IPS-15b (cell line): ENCODE results near the gene SATB2.

Experiments used
- H3K27me3 ChIP-seq: one replicate; pipeline ENCODE4 v1.6.1; 2013; ENCODE audit warnings: low read length; ENCODE audit not compliant: control insufficient read depth, insufficient read depth
- H3K36me3 ChIP-seq: one replicate; pipeline ENCODE4 v1.6.1; 2013; ENCODE audit warnings: low read length; ENCODE audit not compliant: control insufficient read depth, insufficient read depth
- H3K4me1 ChIP-seq: one replicate; pipeline ENCODE4 v1.6.1; 2013; ENCODE audit warnings: mild to moderate bottlenecking, low read length; ENCODE audit not compliant: control insufficient read depth, insufficient read depth
- H3K4me3 ChIP-seq: one replicate; pipeline ENCODE4 v1.5.1; 2013; ENCODE audit warnings: low read depth, low read length
- H3K9ac ChIP-seq: one replicate; pipeline ENCODE4 v1.6.1; 2013; ENCODE audit warnings: low read depth, mild to moderate bottlenecking, low read length
- H3K9me3 ChIP-seq: one replicate; pipeline ENCODE4 v1.6.1; 2013; ENCODE audit warnings: mild to moderate bottlenecking, low read length; ENCODE audit not compliant: control insufficient read depth, insufficient read depth

SATB2 gene

DNA sequence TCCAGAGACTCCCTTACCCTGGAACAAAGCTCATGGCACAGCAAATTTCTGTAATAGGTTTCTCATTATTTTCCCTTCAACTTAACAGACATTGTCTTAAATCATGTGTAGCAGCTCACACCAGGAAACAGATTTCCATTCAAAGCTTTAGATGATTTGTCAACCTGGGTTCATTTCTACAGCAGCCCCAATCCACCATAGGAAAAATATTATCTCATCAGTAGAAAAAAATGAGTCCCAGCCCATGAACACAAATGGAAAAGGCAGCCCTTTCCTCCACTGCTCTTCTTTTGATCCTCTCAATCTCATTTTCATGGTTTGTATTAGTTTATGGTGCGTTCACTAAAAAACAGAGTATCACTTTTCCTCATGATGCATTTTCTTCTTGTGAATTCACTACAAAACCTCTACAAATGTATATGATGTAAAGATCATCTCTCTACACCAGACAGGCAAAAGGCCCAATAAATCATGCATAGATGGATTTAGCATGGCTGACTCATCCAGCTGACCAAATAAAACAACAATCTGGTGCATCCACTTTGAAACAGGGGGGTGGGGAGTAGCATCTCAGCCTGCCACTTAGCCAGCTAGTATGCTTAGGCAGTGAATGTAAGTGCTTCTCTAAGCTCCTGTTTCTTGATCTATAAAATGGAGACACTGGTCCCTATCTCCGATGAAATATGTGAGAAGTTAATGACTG, 78.6 kb downstream of the SATB2 start:
- Histone ChIP-seq H3K4me1 (no peaks in the 10 kb centered on the region), H3K9ac (no peak overlapping the region), H3K27me3 (no peaks in the 10 kb centered on the region), H3K9me3 (no peaks in the 10 kb centered on the region), H3K4me3 (no peak overlapping the region), H3K36me3 (no peaks in the 10 kb centered on the region)

DNA sequence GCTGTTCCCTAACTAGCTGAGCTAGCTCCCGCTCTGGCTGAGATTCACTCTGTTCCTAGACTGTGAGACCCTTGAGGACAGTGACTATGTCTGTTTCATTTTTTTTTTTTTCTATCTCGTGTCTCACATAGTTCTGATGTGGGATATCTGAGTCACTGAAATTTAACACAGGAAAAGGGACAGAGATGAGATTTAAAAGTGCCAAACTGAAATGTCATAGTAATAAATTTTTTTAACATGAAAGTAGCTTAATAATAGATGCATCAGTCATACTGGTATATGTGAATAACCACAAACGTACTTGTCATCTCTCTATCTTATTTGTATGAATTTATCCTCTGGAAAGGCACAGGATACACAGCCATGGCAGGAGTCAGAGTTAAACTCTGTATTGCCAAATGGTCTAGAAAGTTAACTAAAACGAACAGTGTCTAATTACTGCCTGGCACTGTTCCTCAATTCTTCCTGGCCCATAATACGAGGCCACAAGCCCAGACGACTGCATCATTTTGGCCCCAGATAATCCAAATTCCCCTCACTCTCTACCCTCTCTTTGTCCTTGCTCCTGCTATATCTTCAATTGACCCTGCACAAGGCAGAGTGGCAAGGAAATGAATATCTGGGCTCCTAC, 87.5 kb downstream of the SATB2 start:
- Histone ChIP-seq H3K27me3 (no peaks in the 10 kb centered on the region), H3K9me3 (no peaks in the 10 kb centered on the region), H3K4me1 (peaks cover 3% of the 10 kb centered on the region), H3K9ac (no peak overlapping the region), H3K4me3 (no peak overlapping the region), H3K36me3 (no peaks in the 10 kb centered on the region)

DNA sequence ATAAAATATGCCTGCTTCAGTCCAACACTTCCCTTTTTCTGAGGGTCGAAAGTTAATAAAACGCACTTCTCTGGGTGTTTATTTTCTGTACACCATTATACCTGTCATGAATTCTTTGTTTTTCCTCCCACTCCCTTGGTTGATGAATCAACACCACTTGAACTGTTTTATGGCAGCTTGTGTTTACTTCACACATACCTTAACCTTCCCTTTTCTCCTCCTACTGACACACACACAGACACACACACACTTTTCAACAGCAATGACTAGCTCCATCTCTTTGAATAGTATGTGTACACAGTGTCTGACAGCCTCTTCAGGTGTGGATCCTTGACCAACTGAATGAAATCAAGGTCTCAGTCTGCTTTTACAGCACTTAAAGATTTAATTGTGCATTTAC, 91.3 kb downstream of the SATB2 start:
- H3K9ac ChIP-seq = no peak overlapping the region
- H3K27me3 ChIP-seq = no peaks in the 10 kb centered on the region
- H3K4me1 ChIP-seq = peaks cover 3% of the 10 kb centered on the region
- H3K9me3 ChIP-seq = no peaks in the 10 kb centered on the region
- no peak overlapping the region for H3K4me3 ChIP-seq
- H3K36me3 ChIP-seq = no peaks in the 10 kb centered on the region

DNA sequence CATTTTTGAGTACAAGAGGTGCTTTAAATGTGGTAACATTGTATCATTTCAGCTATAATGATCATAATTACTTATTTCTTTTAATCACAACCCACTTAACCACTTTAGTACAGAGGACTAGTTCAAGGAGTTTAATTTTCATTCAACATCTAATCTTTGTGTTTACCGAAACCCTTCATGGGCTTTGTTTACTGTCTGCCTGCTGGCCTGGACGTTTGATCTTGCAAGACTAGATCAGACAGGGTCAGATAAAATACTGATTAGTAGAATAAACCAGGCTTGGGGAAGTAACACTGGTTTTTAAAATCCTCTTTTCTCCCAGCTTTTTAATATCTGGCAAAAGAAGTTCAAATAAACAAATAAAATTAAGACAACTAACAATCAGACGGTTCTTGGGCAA, 93.6 kb downstream of the SATB2 start:
- no peaks in the 10 kb centered on the region for H3K9me3 ChIP-seq
- peaks cover 3% of the 10 kb centered on the region for H3K4me1 ChIP-seq
- no peaks in the 10 kb centered on the region for H3K36me3 ChIP-seq
- no peak overlapping the region for H3K4me3 ChIP-seq
- no peaks in the 10 kb centered on the region for H3K27me3 ChIP-seq
- H3K9ac ChIP-seq = no peak overlapping the region

DNA sequence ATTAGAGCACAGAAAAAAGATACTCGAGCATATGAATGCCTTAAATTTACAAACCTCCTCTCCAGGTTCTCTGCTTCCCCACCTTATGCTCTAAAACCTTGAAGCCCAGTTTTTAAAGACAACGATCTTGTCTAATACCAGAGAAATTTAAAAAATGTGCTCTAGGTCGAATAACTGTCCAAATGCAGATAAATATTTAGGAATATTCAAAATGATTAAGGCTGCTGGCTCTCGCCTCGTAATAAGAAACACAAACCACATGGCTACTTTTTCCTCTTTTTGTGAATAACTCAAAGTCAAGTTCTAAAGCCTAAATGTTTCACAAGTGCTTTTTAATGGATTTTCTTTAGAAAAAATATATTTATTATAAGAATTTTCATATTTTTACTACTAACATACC, 101.3 kb downstream of the SATB2 start:
- Histone ChIP-seq H3K4me1 (no peaks in the 10 kb centered on the region), H3K9me3 (no peaks in the 10 kb centered on the region), H3K27me3 (no peaks in the 10 kb centered on the region), H3K9ac (no peak overlapping the region), H3K4me3 (no peak overlapping the region), H3K36me3 (no peaks in the 10 kb centered on the region)

DNA sequence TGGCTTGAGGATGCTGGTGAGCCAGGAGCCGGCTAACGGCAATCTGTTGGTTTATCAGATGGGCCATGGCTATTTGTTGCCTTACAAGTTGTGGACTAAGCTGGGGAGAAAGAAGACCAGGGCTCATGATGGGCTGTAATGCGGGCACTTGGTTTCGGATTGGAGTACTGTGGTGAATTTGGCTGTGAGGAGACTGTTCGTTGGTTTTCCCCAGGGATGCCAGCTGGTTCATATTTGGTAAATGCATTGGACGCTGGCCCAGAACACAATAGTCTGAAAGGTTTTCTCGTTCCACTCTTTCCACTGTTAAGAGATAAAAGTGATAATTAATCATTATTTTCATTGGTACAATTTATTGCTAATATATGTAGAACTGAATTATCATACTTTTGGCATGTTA, 108.9 kb downstream of the SATB2 start:
- Histone ChIP-seq H3K4me3 (no peak overlapping the region), H3K27me3 (no peaks in the 10 kb centered on the region), H3K9me3 (no peaks in the 10 kb centered on the region), H3K9ac (no peak overlapping the region), H3K4me1 (no peaks in the 10 kb centered on the region), H3K36me3 (no peaks in the 10 kb centered on the region)

DNA sequence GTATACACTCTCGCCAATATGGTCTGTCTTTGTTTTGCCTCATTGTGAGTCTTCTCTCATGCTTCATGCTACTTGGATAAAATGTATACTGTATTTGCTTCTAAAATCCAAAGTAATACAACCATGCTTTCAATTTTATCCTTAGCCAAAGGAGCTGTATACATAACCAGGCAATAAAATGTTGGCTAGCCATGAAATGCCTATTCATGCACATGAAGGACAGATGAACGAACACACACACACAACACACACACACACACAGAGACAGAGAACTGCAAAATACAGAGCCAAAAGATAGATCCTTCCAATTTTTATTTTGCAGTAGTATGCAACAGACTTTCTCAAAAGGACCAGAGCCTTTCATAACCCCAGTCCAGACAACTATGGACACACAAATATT, 113.7 kb downstream of the SATB2 start:
- no peak overlapping the region for H3K4me3 ChIP-seq
- no peaks in the 10 kb centered on the region for H3K9me3 ChIP-seq
- H3K27me3 ChIP-seq = no peaks in the 10 kb centered on the region
- no peaks in the 10 kb centered on the region for H3K36me3 ChIP-seq
- no peaks in the 10 kb centered on the region for H3K4me1 ChIP-seq
- no peak overlapping the region for H3K9ac ChIP-seq

DNA sequence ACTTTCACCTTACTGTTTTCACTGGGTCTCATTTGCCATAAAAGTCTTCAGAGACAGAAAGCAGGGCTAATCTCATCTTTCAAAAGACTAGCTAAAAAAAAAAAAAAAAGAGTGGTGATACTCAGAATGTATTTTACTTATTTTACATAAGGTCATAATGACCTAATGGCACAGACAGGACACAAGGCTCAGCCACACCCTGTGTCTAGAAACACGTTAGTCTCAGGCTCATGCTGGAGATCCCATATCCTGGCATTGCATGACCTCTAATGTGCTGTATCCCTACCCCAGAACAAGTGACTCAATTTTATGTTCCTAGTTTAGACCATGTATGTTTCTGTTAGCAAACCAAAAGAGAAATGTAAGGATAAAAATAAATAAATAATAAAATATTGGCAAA, 115.4 kb downstream of the SATB2 start:
- Histone ChIP-seq H3K36me3 (no peaks in the 10 kb centered on the region), H3K4me1 (no peaks in the 10 kb centered on the region), H3K27me3 (no peaks in the 10 kb centered on the region), H3K9ac (no peak overlapping the region), H3K9me3 (no peaks in the 10 kb centered on the region), H3K4me3 (no peak overlapping the region)

DNA sequence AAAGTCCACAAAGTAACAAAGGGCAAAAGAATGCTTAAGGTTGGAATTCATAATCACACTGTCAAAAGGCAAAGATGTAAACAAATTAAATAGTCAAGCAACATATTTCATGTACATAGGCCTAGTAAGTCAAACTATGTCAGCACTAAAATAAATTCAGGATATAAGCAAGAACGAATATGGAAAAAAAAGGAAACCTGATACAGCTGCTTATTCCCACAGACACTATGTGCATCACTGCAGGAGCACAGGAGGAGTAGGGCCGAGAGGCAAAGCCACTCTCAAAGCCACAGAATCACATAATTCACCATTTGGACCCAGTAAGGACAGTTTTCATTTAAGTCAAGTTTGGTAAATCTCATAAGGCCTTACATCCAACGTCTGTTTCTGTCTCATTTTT, 116.6 kb downstream of the SATB2 start:
- Histone ChIP-seq H3K4me3 (no peak overlapping the region), H3K9ac (no peak overlapping the region), H3K4me1 (no peaks in the 10 kb centered on the region), H3K36me3 (no peaks in the 10 kb centered on the region), H3K9me3 (no peaks in the 10 kb centered on the region), H3K27me3 (no peaks in the 10 kb centered on the region)

DNA sequence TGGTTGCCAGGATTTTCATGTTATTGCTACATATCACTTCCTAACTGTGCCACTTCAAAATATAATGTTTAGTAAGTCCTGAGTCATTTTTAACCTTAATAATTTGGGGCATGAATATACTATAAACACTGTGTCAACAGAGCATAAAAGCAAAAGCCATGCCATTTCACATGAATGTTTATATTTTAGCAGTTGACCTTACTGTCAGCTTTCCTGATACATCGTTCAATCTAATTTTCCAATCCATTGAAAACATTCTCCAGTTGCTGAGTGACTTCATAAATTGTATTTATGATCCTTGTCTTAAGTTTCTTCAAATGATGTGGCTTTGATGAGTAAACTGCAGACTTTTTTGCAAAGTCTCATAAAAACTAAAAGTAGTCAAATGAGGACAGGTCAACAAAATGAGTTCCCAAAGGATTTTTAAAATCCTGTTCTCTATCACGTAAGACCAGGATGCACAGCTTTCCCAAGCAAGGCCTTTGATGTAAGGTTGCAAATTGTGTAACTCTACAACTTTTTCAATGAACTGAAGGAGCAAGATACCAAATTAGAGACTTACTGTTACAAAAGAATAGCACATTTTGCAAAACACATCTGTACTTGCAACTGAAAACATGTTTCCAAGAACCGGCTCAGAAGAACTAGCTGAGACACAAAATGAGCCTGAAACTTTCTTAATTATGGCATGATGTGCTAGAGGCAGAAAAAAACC, 117.7 kb downstream of the SATB2 start:
- H3K36me3 ChIP-seq = no peaks in the 10 kb centered on the region
- H3K4me1 ChIP-seq = no peaks in the 10 kb centered on the region
- no peaks in the 10 kb centered on the region for H3K27me3 ChIP-seq
- no peaks in the 10 kb centered on the region for H3K9me3 ChIP-seq
- no peak overlapping the region for H3K4me3 ChIP-seq
- H3K9ac ChIP-seq = no peak overlapping the region

DNA sequence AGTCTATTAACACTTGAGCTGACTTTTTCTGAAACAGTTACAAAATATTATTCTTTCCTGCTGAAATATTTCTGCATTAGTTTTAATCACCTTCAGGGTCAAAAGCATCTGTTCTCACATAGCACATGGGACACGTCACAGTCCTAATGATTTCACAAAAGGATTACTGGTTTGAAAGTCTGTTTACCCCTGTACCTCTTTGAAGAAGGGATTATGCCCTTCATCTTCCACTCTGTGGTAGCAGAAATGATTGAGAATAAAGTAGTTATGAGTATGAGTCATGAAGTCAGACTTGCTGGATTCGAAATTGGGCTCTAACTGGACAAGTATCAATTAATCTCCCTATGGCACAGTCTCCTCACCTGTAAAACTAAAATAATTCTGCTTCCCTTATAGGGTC, 121.2 kb downstream of the SATB2 start:
- H3K9ac ChIP-seq = no peak overlapping the region
- no peaks in the 10 kb centered on the region for H3K4me1 ChIP-seq
- no peak overlapping the region for H3K4me3 ChIP-seq
- H3K27me3 ChIP-seq = no peaks in the 10 kb centered on the region
- H3K36me3 ChIP-seq = no peaks in the 10 kb centered on the region
- no peaks in the 10 kb centered on the region for H3K9me3 ChIP-seq

DNA sequence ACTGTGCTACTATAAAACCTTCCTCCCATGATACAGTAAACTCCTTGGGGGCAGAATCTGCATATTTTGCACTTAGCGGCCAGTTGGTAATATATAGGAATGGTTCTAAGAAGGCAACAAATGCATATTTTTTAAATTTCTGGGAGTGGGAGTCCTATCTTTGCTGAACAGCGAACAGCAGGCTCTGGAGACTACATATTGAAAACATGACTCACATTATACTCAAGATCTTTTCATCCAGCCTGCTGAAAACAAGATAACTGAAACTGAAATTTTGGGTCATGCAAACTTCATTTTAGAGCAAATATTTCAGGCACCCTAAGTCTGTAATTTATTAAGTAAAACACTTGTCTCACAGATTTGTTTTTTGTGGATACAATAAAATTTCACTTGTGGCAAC, 122.2 kb downstream of the SATB2 start:
- H3K27me3 ChIP-seq = no peaks in the 10 kb centered on the region
- H3K4me1 ChIP-seq = no peaks in the 10 kb centered on the region
- no peaks in the 10 kb centered on the region for H3K9me3 ChIP-seq
- no peaks in the 10 kb centered on the region for H3K36me3 ChIP-seq
- no peak overlapping the region for H3K9ac ChIP-seq
- no peak overlapping the region for H3K4me3 ChIP-seq
